OCI-LY7 (cell line): ENCODE data around the gene STOM.

Experiments
- CTCF ChIP-seq: fragments of 200-600 bp; sonication (generic); conservative IDR thresholded peaks from 2 replicates; pipeline ENCODE4 v1.5.1; 2014; ENCODE audit warnings: mild to moderate bottlenecking, antibody characterized with exemption, low read length, moderate library complexity, mixed read lengths
- EZH2phosphoT487 ChIP-seq: fragments of 200-600 bp; sonication (generic); IDR thresholded peaks from 2 replicates; pipeline ENCODE4 v1.6.1; 2018; ENCODE audit warnings: low read depth, borderline replicate concordance, mild to moderate bottlenecking, mixed run types, antibody characterized with exemption, low read length, moderate library complexity, mixed read lengths

GRCh38 chr9:121353241-121354061 is 16.6 kb downstream of the STOM start:
- no peak for TF ChIP-seq CTCF
- TF ChIP-seq EZH2phosphoT487: no peak
